SK-N-SH treated with all-trans-retinoic acid at 6 μM for 48 hours (cell line): ENCODE results near the gene PALD1.

Experiments
- ATAC-seq: fragments of 200-7000 bp; cut with Tn5 transposase; 3 replicates; pipeline ENCODE4 v1.9.1; 2020; ENCODE audit warnings: mild to moderate bottlenecking, moderate library complexity
- BACH2 ChIP-seq: fragments of 250-450 bp; sonication (Bioruptor Pico); IDR thresholded peaks from 2 replicates; pipeline ENCODE4 v1.9.0; 2021; ENCODE audit warnings: mild to moderate bottlenecking, borderline replicate concordance
- CREB5 ChIP-seq: fragments of 250-450 bp; sonication (Bioruptor Pico); IDR thresholded peaks from 2 replicates; pipeline ENCODE4 v1.5.1; 2020; ENCODE audit warnings: low read depth, mild to moderate bottlenecking, moderate library complexity
- CSDC2 ChIP-seq: fragments of 250-450 bp; sonication (Bioruptor Pico); IDR thresholded peaks from 2 replicates; pipeline ENCODE4 v1.5.0; 2020; ENCODE audit warnings: mild to moderate bottlenecking, moderate library complexity
- CSRNP3 ChIP-seq: fragments of 250-450 bp; sonication (Bioruptor Pico); IDR thresholded peaks from 2 replicates; pipeline ENCODE4 v1.5.1; 2021; ENCODE audit warnings: mild to moderate bottlenecking, moderate library complexity
- ESRRG ChIP-seq: fragments of 250-450 bp; sonication (Bioruptor Pico); IDR thresholded peaks from 2 replicates; pipeline ENCODE4 v1.6.1; 2021; ENCODE audit warnings: mild to moderate bottlenecking
- GLIS3 ChIP-seq: fragments of 250-450 bp; sonication (Bioruptor Pico); IDR thresholded peaks from 2 replicates; pipeline ENCODE4 v1.5.0; 2020; ENCODE audit warnings: mild to moderate bottlenecking, moderate library complexity
- ISL1 ChIP-seq: fragments of 250-450 bp; sonication (Bioruptor Pico); IDR thresholded peaks from 2 replicates; pipeline ENCODE4 v2.1.2; 2022; ENCODE audit warnings: mild to moderate bottlenecking, moderate library complexity
- OSR1 ChIP-seq: fragments of 250-450 bp; sonication (Bioruptor Pico); IDR thresholded peaks from 2 replicates; pipeline ENCODE4 v1.8.0; 2022; ENCODE audit warnings: moderate library complexity, mild to moderate bottlenecking, inconsistent platforms
- PATZ1 ChIP-seq: fragments of 250-450 bp; sonication (Bioruptor Pico); IDR thresholded peaks from 2 replicates; pipeline ENCODE4 v1.8.0; 2020; ENCODE audit warnings: mild to moderate bottlenecking, moderate library complexity, borderline replicate concordance
- POU6F1 ChIP-seq: fragments of 250-450 bp; sonication (Bioruptor Pico); IDR thresholded peaks from 2 replicates; pipeline ENCODE4 v1.8.0; 2021; ENCODE audit warnings: low read depth, mild to moderate bottlenecking, moderate library complexity, borderline replicate concordance
- PPARA ChIP-seq: fragments of 250-450 bp; sonication (Bioruptor Pico); IDR thresholded peaks from 2 replicates; pipeline ENCODE4 v1.5.0; 2020; ENCODE audit warnings: mild to moderate bottlenecking, borderline replicate concordance
- RARB ChIP-seq: fragments of 250-450 bp; sonication (Bioruptor Pico); IDR thresholded peaks from 2 replicates; pipeline ENCODE4 v1.8.0; 2021; ENCODE audit warnings: mild to moderate bottlenecking, moderate library complexity
- SNAI2 ChIP-seq: fragments of 250-450 bp; sonication (Bioruptor Pico); IDR thresholded peaks from 2 replicates; pipeline ENCODE4 v1.5.0; 2020; ENCODE audit warnings: mild to moderate bottlenecking, moderate library complexity
- TCF4 ChIP-seq: fragments of 250-450 bp; sonication (Bioruptor Pico); IDR thresholded peaks from 2 replicates; pipeline ENCODE4 v1.8.0; 2021; ENCODE audit warnings: mild to moderate bottlenecking, moderate library complexity, borderline replicate concordance
- TOX ChIP-seq: fragments of 250-450 bp; sonication (Bioruptor Pico); IDR thresholded peaks from 2 replicates; pipeline ENCODE4 v1.8.0; 2021; ENCODE audit warnings: mild to moderate bottlenecking, moderate library complexity, borderline replicate concordance
- TSHZ2 ChIP-seq: fragments of 250-450 bp; sonication (Bioruptor Pico); IDR thresholded peaks from 2 replicates; pipeline ENCODE4 v1.5.0; 2020; ENCODE audit warnings: mild to moderate bottlenecking, moderate library complexity
- ZC3H10 ChIP-seq: fragments of 250-450 bp; sonication (Bioruptor Pico); IDR thresholded peaks from 2 replicates; pipeline ENCODE4 v1.5.1; 2021; ENCODE audit warnings: mild to moderate bottlenecking, moderate library complexity
- ZFP3 ChIP-seq: fragments of 250-450 bp; sonication (Bioruptor Pico); IDR thresholded peaks from 2 replicates; pipeline ENCODE4 v1.5.0; 2020; ENCODE audit warnings: mild to moderate bottlenecking, moderate library complexity
- ZFP30 ChIP-seq: fragments of 450-650 bp; formaldehyde crosslinking; IDR thresholded peaks from 2 replicates; pipeline ENCODE4 v1.5.0; 2022; ENCODE audit warnings: mild to moderate bottlenecking, moderate library complexity
- ZNF565 ChIP-seq: fragments of 450-650 bp; formaldehyde crosslinking; conservative IDR thresholded peaks from 2 replicates; pipeline ENCODE4 v1.5.0; 2020; ENCODE audit warnings: low read depth, mild to moderate bottlenecking, moderate library complexity
- ZNF8 ChIP-seq: fragments of 450-650 bp; formaldehyde crosslinking; IDR thresholded peaks from 2 replicates; pipeline ENCODE4 v1.5.0; 2020; ENCODE audit warnings: mild to moderate bottlenecking, moderate library complexity

PALD1 gene

DNA sequence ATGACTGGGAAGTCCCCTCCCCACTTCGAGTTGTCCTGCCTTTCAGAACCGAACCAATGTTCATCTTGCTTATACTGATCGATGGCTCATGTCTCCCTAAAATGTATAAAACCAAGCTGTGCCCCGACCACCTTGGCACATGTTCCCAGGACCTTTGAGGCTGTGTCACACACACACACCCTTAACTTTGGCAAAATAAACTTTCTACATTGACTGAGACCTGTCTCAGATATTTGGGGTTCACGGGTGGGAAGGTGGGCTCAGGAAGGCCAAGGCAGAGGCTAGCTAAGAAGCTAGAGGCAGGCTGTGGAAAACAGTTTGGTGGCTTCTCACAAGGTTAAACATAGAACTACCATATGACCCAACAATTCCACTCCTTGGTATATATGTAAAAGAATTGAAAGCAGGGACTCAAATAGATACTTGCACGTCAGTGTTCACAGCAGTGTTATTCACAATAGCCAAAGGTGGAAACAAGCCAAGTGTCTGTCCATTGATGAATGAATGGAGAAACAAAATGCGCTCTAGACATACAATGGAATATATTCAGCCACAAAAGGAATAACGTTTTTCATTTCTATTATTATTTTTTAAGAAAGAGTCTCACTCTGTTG is 108.6 kb downstream of the PALD1 start:
- TF ChIP-seq CSRNP3 (no peak), SNAI2 (CRISPR knock-in tag) (no peak), ISL1 (CRISPR knock-in tag) (no peak), TOX (no peak), PATZ1 (CRISPR knock-in tag) (no peak), POU6F1 (CRISPR knock-in tag) (no peak), BACH2 (CRISPR knock-in tag) (no peak), OSR1 (CRISPR knock-in tag) (no peak)
- no peak for ATAC-seq

GRCh38 chr10:70588255-70588654 is 109.7 kb downstream of the PALD1 start:
- no peak for ATAC-seq
- no peak for TF ChIP-seq CREB5 (CRISPR knock-in tag)
- TF ChIP-seq ZFP30 (CRISPR knock-in tag): no peak
- no peak for TF ChIP-seq TSHZ2
- no peak for TF ChIP-seq OSR1 (CRISPR knock-in tag)
- no peak for TF ChIP-seq ZFP3
- TF ChIP-seq TOX: no peak
- TF ChIP-seq GLIS3 (CRISPR knock-in tag): no peak
- TF ChIP-seq PPARA: no peak
- no peak for TF ChIP-seq ZNF8

- no peak for TF ChIP-seq ZFP30 (CRISPR knock-in tag)
- no peak for TF ChIP-seq SNAI2 (CRISPR knock-in tag)
- no peak for TF ChIP-seq RARB (CRISPR knock-in tag)
- TF ChIP-seq ESRRG (CRISPR knock-in tag): no peak
- TF ChIP-seq CSDC2 (CRISPR knock-in tag): no peak
- TF ChIP-seq PPARA: no peak
- TF ChIP-seq ZNF565 (CRISPR knock-in tag): no peak
- TF ChIP-seq ISL1 (CRISPR knock-in tag): no peak
- TF ChIP-seq ZC3H10: no peak
- TF ChIP-seq BACH2 (CRISPR knock-in tag): no peak
- no peak for TF ChIP-seq ZFP3
- no peak for TF ChIP-seq TCF4 (CRISPR knock-in tag)
- TF ChIP-seq POU6F1 (CRISPR knock-in tag): no peak
- TF ChIP-seq TOX: no peak
- ATAC-seq: no peak
Measured at GRCh38 chr10:70588859-70589570, 110.4 kb downstream of the PALD1 start.
